Measurements from ENCODE around the gene SLC35F1. TPM values are rescaled to one million over a fixed set of nuclear protein-coding genes. Genes with fewer than 3 reads are reported as not detected.

Gene SLC35F1
- total RNA-seq, 1 experiment from 2014 or later, result 0.15 TPM

- no peak for DNase-seq (ENCODE audit: low spot score)
Observed at GRCh38 chr6:118122801-118123200, 215.7 kb downstream of the SLC35F1 start.

- DNase-seq (ENCODE audit: low spot score), result no peak
Observed at GRCh38 chr6:118123503-118124037, 216.5 kb downstream of the SLC35F1 start.

GRCh38 chr6:118124851-118125250 is 217.8 kb downstream of the SLC35F1 start:
- DNase-seq (ENCODE audit: low spot score), result no peak

- DNase-seq (ENCODE audit: low spot score), result no peak
Observed at GRCh38 chr6:118128755-118129154, 221.7 kb downstream of the SLC35F1 start.

GRCh38 chr6:118134206-118134605 is 227.1 kb downstream of the SLC35F1 start:
- DNase-seq (ENCODE audit: low spot score), result no peak

- no peak for DNase-seq (ENCODE audit: low spot score)
Observed at GRCh38 chr6:118134736-118135135, 227.7 kb downstream of the SLC35F1 start.

- DNase-seq (ENCODE audit: low spot score), result no peak
Observed at GRCh38 chr6:118135371-118135770, 228.3 kb downstream of the SLC35F1 start.

- DNase-seq (ENCODE audit: low spot score), result no peak
Observed at GRCh38 chr6:118141211-118141610, 234.1 kb downstream of the SLC35F1 start.

GRCh38 chr6:118146584-118146983 is 239.5 kb downstream of the SLC35F1 start:
- DNase-seq (ENCODE audit: low spot score), result peak; percentile 6

- no peak for DNase-seq (ENCODE audit: low spot score)
Observed at GRCh38 chr6:118147511-118147910, 240.4 kb downstream of the SLC35F1 start.

- no peak for DNase-seq (ENCODE audit: low spot score)
Observed at GRCh38 chr6:118148561-118148960, 241.5 kb downstream of the SLC35F1 start.

- no peak for DNase-seq (ENCODE audit: low spot score)
Observed at GRCh38 chr6:118152524-118152923, 245.5 kb downstream of the SLC35F1 start.

GRCh38 chr6:118161343-118161742 is 254.3 kb downstream of the SLC35F1 start:
- no peak for DNase-seq (ENCODE audit: low spot score)

- DNase-seq (ENCODE audit: low spot score), result no peak
Observed at GRCh38 chr6:118163542-118163941, 256.5 kb downstream of the SLC35F1 start.

- no peak for DNase-seq (ENCODE audit: low spot score)
Observed at GRCh38 chr6:118165500-118165899, 258.4 kb downstream of the SLC35F1 start.

- DNase-seq (ENCODE audit: low spot score), result no peak
Observed at GRCh38 chr6:118168421-118168820, 261.4 kb downstream of the SLC35F1 start.

GRCh38 chr6:118171852-118172251 is 264.8 kb downstream of the SLC35F1 start:
- DNase-seq (ENCODE audit: low spot score), result no peak

GRCh38 chr6:118174071-118174470 is 267.0 kb downstream of the SLC35F1 start:
- DNase-seq (ENCODE audit: low spot score), result no peak

- DNase-seq (ENCODE audit: low spot score), result no peak
Observed at GRCh38 chr6:118177720-118178119, 270.7 kb downstream of the SLC35F1 start.

- no peak for DNase-seq (ENCODE audit: low spot score)
Observed at GRCh38 chr6:118179048-118179447, 272.0 kb downstream of the SLC35F1 start.

GRCh38 chr6:118186672-118187567 is 279.9 kb downstream of the SLC35F1 start:
- DNase-seq (ENCODE audit: low spot score), result no peak

GRCh38 chr6:118187568-118188164 is 280.6 kb downstream of the SLC35F1 start:
- DNase-seq (ENCODE audit: low spot score), result no peak

GRCh38 chr6:118188561-118188960 is 281.5 kb downstream of the SLC35F1 start:
- DNase-seq (ENCODE audit: low spot score), result no peak
